Trophoblast cell (in vitro differentiated cells and primary cell): Measurements from ENCODE around the gene SMIM36.

Experiments used
- DNase-seq, 2 donors: peaks; one replicate each; pipeline ENCODE4 v3.0.0-alpha.2; 2016
- H2AFZ ChIP-seq: 2 replicates; pipeline ENCODE4 v1.6.1; 2013; ENCODE audit warnings: low read length, moderate library complexity, mild to moderate bottlenecking; ENCODE audit not compliant: insufficient read depth, poor library complexity
- H2AK5ac ChIP-seq: 2 replicates; pipeline ENCODE4 v1.6.1; 2013; ENCODE audit warnings: mild to moderate bottlenecking, low read length
- H2BK120ac ChIP-seq: 2 replicates; pipeline ENCODE4 v1.6.1; 2013; ENCODE audit warnings: low read length, mild to moderate bottlenecking, moderate library complexity; ENCODE audit not compliant: insufficient read depth, poor library complexity
- H2BK12ac ChIP-seq: 2 replicates; pipeline ENCODE4 v1.6.1; 2013; ENCODE audit warnings: mild to moderate bottlenecking, low read length, moderate library complexity
- H2BK5ac ChIP-seq: 2 replicates; pipeline ENCODE4 v1.6.1; 2013; ENCODE audit warnings: low read length, low read depth, moderate library complexity, mild to moderate bottlenecking; ENCODE audit not compliant: poor library complexity
- H3K14ac ChIP-seq: 2 replicates; pipeline ENCODE4 v1.6.1; 2013; ENCODE audit warnings: mild to moderate bottlenecking, low read length
- H3K18ac ChIP-seq: 2 replicates; pipeline ENCODE4 v1.6.1; 2013; ENCODE audit warnings: mild to moderate bottlenecking, low read length
- H3K23ac ChIP-seq: 2 replicates; pipeline ENCODE4 v1.6.1; 2013; ENCODE audit warnings: low read length
- H3K27ac ChIP-seq: 2 replicates; pipeline ENCODE4 v1.5.1; 2013; ENCODE audit warnings: low read depth, mild to moderate bottlenecking, inconsistent platforms, low read length, moderate library complexity
- H3K27me3 ChIP-seq: 2 replicates; pipeline ENCODE4 v1.6.1; 2013; ENCODE audit warnings: inconsistent platforms, mild to moderate bottlenecking, low read length, moderate library complexity; ENCODE audit not compliant: insufficient read depth
- H3K36me3 ChIP-seq, 2 experiments: 1 replicate in 1 of 2; 2 replicates in 1 of 2; pipeline ENCODE4 v1.6.1; 2013; ENCODE audit warnings: low read length in 2 of 2, mild to moderate bottlenecking in 2 of 2, moderate library complexity in 1 of 2; ENCODE audit not compliant: insufficient read depth in 2 of 2, control insufficient read depth in 1 of 2
- H3K4ac ChIP-seq: 2 replicates; pipeline ENCODE4 v1.6.1; 2013; ENCODE audit warnings: low read depth, mild to moderate bottlenecking, low read length, moderate library complexity
- H3K4me1 ChIP-seq, 2 experiments: 1 replicate in 1 of 2; 2 replicates in 1 of 2; pipeline ENCODE4 v1.6.1; 2013; ENCODE audit warnings: low read length in 2 of 2, mild to moderate bottlenecking in 2 of 2, moderate library complexity in 1 of 2; ENCODE audit not compliant: insufficient read depth in 2 of 2, control insufficient read depth in 1 of 2
- H3K4me2 ChIP-seq: 2 replicates; pipeline ENCODE4 v1.6.1; 2013; ENCODE audit warnings: inconsistent platforms, mild to moderate bottlenecking, low read length, moderate library complexity
- H3K4me3 ChIP-seq: 2 replicates; pipeline ENCODE4 v1.5.1; 2013; ENCODE audit warnings: mild to moderate bottlenecking, low read depth, low read length, inconsistent platforms
- H3K79me1 ChIP-seq: one replicate; pipeline ENCODE4 v1.6.1; 2013; ENCODE audit warnings: low read length
- H3K79me2 ChIP-seq: 2 replicates; pipeline ENCODE4 v1.6.1; 2013; ENCODE audit warnings: low read length, mild to moderate bottlenecking; ENCODE audit not compliant: control insufficient read depth, insufficient read depth, poor library complexity
- H3K9ac ChIP-seq: 2 replicates; pipeline ENCODE4 v1.6.1; 2013; ENCODE audit warnings: mild to moderate bottlenecking, low read length
- H3K9me3 ChIP-seq: 2 replicates; pipeline ENCODE4 v1.6.1; 2013; ENCODE audit warnings: low read depth, mild to moderate bottlenecking, control low read depth, inconsistent platforms, low read length; ENCODE audit not compliant: insufficient read depth
- H4K12ac ChIP-seq: 2 replicates; pipeline ENCODE4 v1.6.1; 2013; ENCODE audit warnings: low read depth, mild to moderate bottlenecking, low read length, moderate library complexity
- H4K8ac ChIP-seq: 2 replicates; pipeline ENCODE4 v1.6.1; 2013; ENCODE audit warnings: low read depth, mild to moderate bottlenecking, low read length, moderate library complexity
- H4K91ac ChIP-seq: one replicate; pipeline ENCODE4 v1.6.1; 2013; ENCODE audit warnings: low read depth, mild to moderate bottlenecking, low read length, moderate library complexity
- WGBS: extraction: QIAGEN DNeasy Blood & Tissue Kit; methylation state at CpG from one replicate; pipeline ENCODE4 v1.1.7; 2013; ENCODE audit warnings: missing lambda C conversion rate; ENCODE audit not compliant: insufficient read length, insufficient coverage; ENCODE audit errors: extremely low coverage; 5-methylcytosine and 5-hydroxymethylcytosine counted together

SMIM36 gene

GRCh38 chr17:55462234-55462633, 49.0 kb downstream of the SMIM36 start:
- H2AFZ ChIP-seq, result no peak overlapping the region
- H3K79me2 ChIP-seq, result no peaks in the 10 kb centered on the region
- H4K12ac ChIP-seq, result no peak overlapping the region
- no peak overlapping the region for H3K4me3 ChIP-seq
- H3K14ac ChIP-seq, result no peak overlapping the region
- no peak overlapping the region for H3K18ac ChIP-seq
- no peak overlapping the region for H2AK5ac ChIP-seq
- no peak overlapping the region for H4K91ac ChIP-seq
- H3K27ac ChIP-seq, result no peak overlapping the region
- no peaks in the 10 kb centered on the region for H3K9me3 ChIP-seq
- no peak overlapping the region for H3K4me2 ChIP-seq
- no peak overlapping the region for H3K9ac ChIP-seq
- no peaks in the 10 kb centered on the region for H3K79me1 ChIP-seq
- H4K8ac ChIP-seq, result no peak overlapping the region
- H3K27me3 ChIP-seq, result no peaks in the 10 kb centered on the region
- no peak overlapping the region for H2BK5ac ChIP-seq
- WGBS, result no CpG with 5 or more reads among the region's 1 CpG
- no peak overlapping the region for H3K23ac ChIP-seq
- peak; percentile 74 to 91 for DNase-seq
- no peaks in the 10 kb centered on the region for H3K36me3 ChIP-seq
- no peaks in the 10 kb centered on the region for H3K4me1 ChIP-seq
- no peak overlapping the region for H2BK120ac ChIP-seq
- H3K4ac ChIP-seq, result no peak overlapping the region
- no peak overlapping the region for H2BK12ac ChIP-seq

- Histone ChIP-seq H3K79me2 (no peaks in the 10 kb centered on the region), H3K23ac (no peak overlapping the region), H3K27ac (no peak overlapping the region), H3K4me3 (no peak overlapping the region), H4K8ac (no peak overlapping the region), H3K14ac (no peak overlapping the region), H2BK5ac (no peak overlapping the region), H4K12ac (no peak overlapping the region), H3K9me3 (no peaks in the 10 kb centered on the region), H2BK12ac (no peak overlapping the region), H3K4me2 (no peak overlapping the region), H2AFZ (no peak overlapping the region), H3K36me3 (no peaks in the 10 kb centered on the region), H3K4me1 (no peaks in the 10 kb centered on the region), H3K79me1 (no peaks in the 10 kb centered on the region), H3K4ac (no peak overlapping the region), H3K9ac (no peak overlapping the region), H2BK120ac (no peak overlapping the region), H4K91ac (no peak overlapping the region), H2AK5ac (no peak overlapping the region), H3K18ac (no peak overlapping the region), H3K27me3 (no peaks in the 10 kb centered on the region)
- peak in 1 of 2 donors; percentile 43 for DNase-seq
- WGBS, result no CpG with 5 or more reads among the region's 7 CpGs
Observed at GRCh38 chr17:55458978-55459377, 52.3 kb downstream of the SMIM36 start.

GRCh38 chr17:55458287-55458900, 52.9 kb downstream of the SMIM36 start:
- H2AK5ac ChIP-seq, result no peak overlapping the region
- H4K91ac ChIP-seq, result no peak overlapping the region
- peaks cover 0 to 2% of the 10 kb centered on the region in 2 experiments for H3K4me1 ChIP-seq
- H3K27me3 ChIP-seq, result no peaks in the 10 kb centered on the region
- no peaks in the 10 kb centered on the region for H3K36me3 ChIP-seq
- H3K79me1 ChIP-seq, result peaks cover 2% of the 10 kb centered on the region
- no peak overlapping the region for H3K23ac ChIP-seq
- no peak overlapping the region for H2BK5ac ChIP-seq
- no CpG with 5 or more reads among the region's 22 CpGs for WGBS
- H2AFZ ChIP-seq, result no peak overlapping the region
- H3K4me2 ChIP-seq, result no peak overlapping the region
- no peak overlapping the region for H3K9ac ChIP-seq
- H2BK12ac ChIP-seq, result no peak overlapping the region
- H3K18ac ChIP-seq, result no peak overlapping the region
- peak; percentile 87 to 93 for DNase-seq
- H4K8ac ChIP-seq, result no peak overlapping the region
- no peak overlapping the region for H3K4ac ChIP-seq
- no peak overlapping the region for H3K27ac ChIP-seq
- no peak overlapping the region for H4K12ac ChIP-seq
- H3K4me3 ChIP-seq, result no peak overlapping the region
- H3K14ac ChIP-seq, result no peak overlapping the region
- H3K9me3 ChIP-seq, result no peaks in the 10 kb centered on the region
- no peak overlapping the region for H2BK120ac ChIP-seq
- H3K79me2 ChIP-seq, result no peaks in the 10 kb centered on the region

- Histone ChIP-seq H4K91ac (no peak overlapping the region), H3K9me3 (no peaks in the 10 kb centered on the region), H2BK120ac (no peak overlapping the region), H2BK12ac (no peak overlapping the region), H3K23ac (no peak overlapping the region), H3K36me3 (no peaks in the 10 kb centered on the region), H3K4me1 (peaks cover 1 to 2% of the 10 kb centered on the region in 2 experiments), H4K12ac (no peak overlapping the region), H3K79me2 (no peaks in the 10 kb centered on the region), H2AFZ (no peak overlapping the region), H3K4ac (no peak overlapping the region), H3K4me3 (no peak overlapping the region), H3K14ac (no peak overlapping the region), H2AK5ac (no peak overlapping the region), H3K9ac (no peak overlapping the region), H2BK5ac (no peak overlapping the region), H3K18ac (no peak overlapping the region), H3K79me1 (peaks cover 2% of the 10 kb centered on the region), H4K8ac (no peak overlapping the region), H3K27ac (no peak overlapping the region), H3K4me2 (no peak overlapping the region), H3K27me3 (no peaks in the 10 kb centered on the region)
- WGBS, result no CpG with 5 or more reads among the region's 6 CpGs
- no peak for DNase-seq
Observed at GRCh38 chr17:55456307-55457240, 54.7 kb downstream of the SMIM36 start.
